Activated CD8-positive, alpha-beta memory T cell treated with anti-CD3 and anti-CD28 coated beads for 36 hours (primary cell): Measurements from ENCODE around the gene ENTPD3. TPM values are rescaled to one million over a fixed set of nuclear protein-coding genes. Genes with fewer than 3 reads are reported as not detected.

ENCODE experiments used
- CTCF ChIA-PET: fragments of 350-600 bp; sonication (Branson Sonifier 250); formaldehyde crosslinking; loops from one replicate; lab custom pipeline; 2021; ENCODE audit warnings: antibody characterized with exemption; lab: Charles Lee
- POLR2A ChIA-PET: fragments of 350-600 bp; sonication (Branson Sonifier 250); formaldehyde crosslinking; loops from one replicate; lab custom pipeline; 2021; ENCODE audit warnings: antibody characterized with exemption; lab: Charles Lee
- total RNA-seq, 2 experiments: library from RNA; stranded (reverse); gene quantifications; one replicate each; pipeline ENCODE4 v1.2.3, GENCODE V29; 2021

The ENTPD3 gene
- total RNA-seq, 2 experiments from 2014 or later, result not detected

DNA sequence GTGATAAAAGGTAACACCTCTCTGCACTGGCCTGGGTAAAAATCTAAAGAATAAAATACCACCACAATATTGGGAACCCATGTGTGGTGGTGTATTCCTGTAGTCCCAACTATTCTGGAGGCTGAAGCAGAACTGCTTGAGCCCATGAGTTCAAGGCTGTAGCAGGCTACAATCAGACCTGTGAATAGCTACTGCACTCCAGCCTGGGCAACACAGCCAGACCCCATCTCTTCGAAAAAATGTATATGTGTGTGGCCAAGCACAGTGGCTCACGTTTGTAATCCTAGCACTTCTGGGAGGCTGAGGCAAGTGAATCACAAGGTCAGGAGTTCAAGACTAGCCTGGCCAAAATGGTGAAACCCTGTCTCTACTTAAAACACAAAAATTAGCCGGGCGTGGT, 68.3 kb downstream of the ENTPD3 start:
- ChIA-PET POLR2A (no interaction called here), CTCF (no interaction called here)

DNA sequence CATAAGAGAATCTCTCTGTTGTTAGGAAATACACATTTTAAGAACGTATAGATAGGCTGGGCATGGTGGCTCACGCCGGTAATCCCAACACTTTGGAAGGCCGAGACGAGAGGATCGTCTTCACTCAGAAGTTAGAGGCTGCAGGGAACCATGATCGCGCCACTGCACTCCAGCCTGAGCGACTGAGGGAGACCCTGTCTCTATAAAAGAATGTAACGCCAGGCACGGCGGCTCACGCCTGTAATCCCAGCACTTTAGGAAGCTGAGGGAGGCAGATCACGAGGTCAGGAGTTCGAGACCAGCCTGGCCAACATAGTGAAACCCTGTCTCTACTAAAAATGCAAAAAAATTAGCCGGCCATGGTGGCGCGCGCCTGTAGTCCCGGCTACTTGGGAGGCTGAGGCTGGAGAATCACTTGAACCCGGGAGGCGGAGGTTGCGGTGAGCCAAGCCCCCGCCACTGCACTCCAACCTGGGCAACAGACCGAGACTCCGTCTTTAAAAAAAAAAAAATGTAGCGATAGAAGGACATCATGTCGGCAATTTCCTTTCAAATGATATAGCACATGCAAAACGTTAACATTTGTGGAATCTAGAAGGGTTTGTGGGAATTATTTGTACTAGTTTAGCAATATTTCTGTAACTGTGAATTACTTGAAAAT, 69.4 kb downstream of the ENTPD3 start:
- ChIA-PET POLR2A (interaction anchor here (0.6 to 1.5 kb wide), 5 partner anchors 20 to 751 kb away, joined by 3 to 7 read pairs (median 4); partner anchors contain the start of genes ZNF619 and ZNF621), CTCF (interaction anchor here (1.5 kb wide), 1 partner anchor 139 kb away, joined by 3 read pairs; no protein-coding TSS in a partner anchor)

GRCh38 chr3:40456940-40457823, 70.2 kb downstream of the ENTPD3 start, which contains the start of gene RPL14:
RPL14 (plus strand) TSS chr3:40457339; CDS start chr3:40457472, 133 bp downstream.
- ChIA-PET POLR2A (interaction anchor here (0.6 to 1.5 kb wide), 8 partner anchors 19 to 750 kb away, joined by 3 to 7 read pairs (median 4); partner anchors contain the start of genes ZNF619 and ZNF621), CTCF (interaction anchor here (0.9 to 1.5 kb wide), 2 partner anchors 129 to 140 kb away, joined by 3 to 4 read pairs; no protein-coding TSS in a partner anchor)

- ChIA-PET POLR2A (interaction anchor here (1.1 kb wide), 1 partner anchor 47 kb away, joined by 3 read pairs; no protein-coding TSS in a partner anchor), CTCF (interaction anchor here (1.0 to 1.4 kb wide), 2 partner anchors 24 to 142 kb away, joined by 3 to 4 read pairs; no protein-coding TSS in a partner anchor)
Observed at GRCh38 chr3:40458473-40458872, 71.5 kb downstream of the ENTPD3 start.

GRCh38 chr3:40460481-40460880, 73.5 kb downstream of the ENTPD3 start:
- ChIA-PET CTCF (interaction anchor here (0.9 kb wide), 1 partner anchor 132 kb away, joined by 4 read pairs; no protein-coding TSS in a partner anchor), POLR2A (interaction anchor here (0.6 kb wide), 1 partner anchor 63 kb away, joined by 5 read pairs; no protein-coding TSS in a partner anchor)

GRCh38 chr3:40461161-40461560, 74.2 kb downstream of the ENTPD3 start:
- ChIA-PET POLR2A (interaction anchor here (1.2 kb wide), 1 partner anchor 16 kb away, joined by 4 read pairs; the partner anchor contains the start of gene ZNF619), CTCF (interaction anchor here (1.0 kb wide), 1 partner anchor 9 kb away, joined by 3 read pairs; no protein-coding TSS in a partner anchor)

- ChIA-PET CTCF (interaction anchor here (0.6 to 1.6 kb wide), 2 partner anchors 14 to 43 kb away, joined by 3 to 5 read pairs; partner anchors contain the start of genes ZNF619 and ZNF620), POLR2A (interaction anchor here (1.3 to 1.5 kb wide), 3 partner anchors 15 to 43 kb away, joined by 4 to 7 read pairs (median 4); partner anchors contain the start of genes ZNF619 and ZNF620)
Observed at GRCh38 chr3:40462838-40463237, 75.9 kb downstream of the ENTPD3 start.

GRCh38 chr3:40463579-40463978, 76.6 kb downstream of the ENTPD3 start:
- ChIA-PET POLR2A (interaction anchor here (0.7 to 1.5 kb wide), 4 partner anchors 10 to 42 kb away, joined by 4 to 7 read pairs (median 4); partner anchors contain the start of genes ZNF619 and ZNF620), CTCF (interaction anchor here (1.6 kb wide), 1 partner anchor 42 kb away, joined by 3 read pairs; the partner anchor contains the start of gene ZNF620)

DNA sequence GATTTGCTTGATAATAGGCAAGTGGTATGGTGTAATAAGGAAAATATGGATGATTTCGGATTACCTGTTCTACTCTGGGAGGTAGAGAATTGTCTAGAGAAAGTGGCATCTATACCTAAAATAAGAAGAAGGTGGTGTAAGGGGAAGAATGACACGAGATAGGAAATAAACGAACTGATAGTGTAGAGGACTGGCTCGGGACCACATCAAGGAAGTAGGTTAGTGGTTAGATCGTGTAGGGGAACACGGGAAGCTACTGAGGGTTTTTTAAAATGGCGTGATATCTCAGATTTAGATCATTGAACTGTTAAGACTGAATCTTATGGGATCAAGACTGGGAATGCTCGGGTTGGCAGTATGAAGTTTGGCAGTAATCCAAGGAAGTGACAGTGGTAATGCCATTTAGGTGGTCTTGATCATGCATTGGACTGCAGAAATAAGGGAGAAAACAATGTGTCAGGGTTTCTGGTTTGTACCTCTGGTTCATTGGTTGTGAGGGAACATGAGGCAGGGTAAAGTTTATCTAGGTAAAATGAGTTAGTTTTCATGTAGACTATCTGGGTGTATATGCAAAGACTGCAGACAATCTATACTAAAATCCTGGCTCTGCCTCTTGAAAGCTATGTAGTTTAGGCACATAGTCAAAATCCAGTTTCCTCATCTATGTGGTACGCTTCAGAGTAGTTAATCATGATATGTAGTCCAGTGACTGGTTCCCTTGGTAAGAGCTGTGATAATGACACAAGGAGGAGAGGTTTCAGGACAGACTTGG, 77.5 kb downstream of the ENTPD3 start:
- POLR2A ChIA-PET, result interaction anchor here (1.4 kb wide), 1 partner anchor 13 kb away, joined by 7 read pairs; the partner anchor contains the start of gene ZNF619
- CTCF ChIA-PET, result interaction anchor here (1.6 kb wide), 1 partner anchor 41 kb away, joined by 3 read pairs; the partner anchor contains the start of gene ZNF620

- ChIA-PET POLR2A (no interaction called here), CTCF (no interaction called here)
Observed at GRCh38 chr3:40465111-40465407, 78.1 kb downstream of the ENTPD3 start.

DNA sequence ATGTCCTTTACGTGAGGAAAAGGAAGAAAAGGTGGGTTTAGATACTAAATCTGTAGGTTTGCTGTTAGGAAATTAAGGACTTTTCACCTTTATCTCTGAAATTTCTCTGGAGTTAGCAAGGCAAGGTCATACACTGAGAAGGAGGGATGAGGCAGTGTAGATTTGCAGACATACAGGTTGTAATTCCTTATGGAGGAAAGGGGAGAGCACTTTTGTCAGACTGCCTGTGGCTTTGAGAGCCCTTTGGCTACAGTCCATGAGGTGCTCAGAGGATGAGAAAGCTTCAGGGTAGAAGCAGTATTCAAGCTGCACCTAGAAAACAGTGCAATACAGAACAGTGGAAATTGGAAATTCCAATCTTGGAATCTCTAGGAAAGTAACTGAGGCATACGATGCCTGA, 78.5 kb downstream of the ENTPD3 start:
- ChIA-PET POLR2A (no interaction called here), CTCF (no interaction called here)

GRCh38 chr3:40468018-40468417, 81.0 kb downstream of the ENTPD3 start:
- CTCF ChIA-PET, result no interaction called here
- POLR2A ChIA-PET, result no interaction called here

- ChIA-PET POLR2A (no interaction called here), CTCF (interaction anchor here (1.1 kb wide), 1 partner anchor 9 kb away, joined by 3 read pairs; no protein-coding TSS in a partner anchor)
Observed at GRCh38 chr3:40470701-40471100, 83.7 kb downstream of the ENTPD3 start.

- ChIA-PET CTCF (interaction anchor here (0.6 to 0.7 kb wide), 2 partner anchors 14 to 17 kb away, joined by 3 to 5 read pairs; no protein-coding TSS in a partner anchor), POLR2A (interaction anchor here (0.5 to 2.3 kb wide), 7 partner anchors 13 to 1485 kb away, joined by 3 to 7 read pairs (median 3); partner anchors contain the start of genes RPL14, RPSA and ULK4)
Observed at GRCh38 chr3:40476478-40477470, 89.8 kb downstream of the ENTPD3 start, which contains the start of gene ZNF619. ZNF619 (plus strand) TSS chr3:40477122; CDS start chr3:40477980, 858 bp downstream.

DNA sequence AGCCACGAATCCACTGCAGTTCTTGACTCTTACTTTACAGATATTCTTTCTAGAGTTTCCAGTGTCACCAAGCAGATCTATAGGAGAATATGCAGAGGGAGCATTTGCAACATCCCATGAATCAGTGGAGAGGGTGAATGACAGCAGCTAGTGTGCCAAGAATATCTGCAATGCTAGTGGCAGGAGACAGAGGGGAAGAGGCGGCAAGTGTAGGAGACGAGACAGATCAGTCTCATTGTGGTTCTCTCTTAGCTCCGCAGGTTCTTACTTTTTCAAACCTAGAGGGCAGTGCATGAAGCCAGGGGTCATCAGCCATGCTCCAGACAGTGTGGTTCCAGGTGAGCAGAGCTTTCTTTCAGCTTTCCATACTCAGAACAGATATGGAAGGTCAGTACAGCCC, 90.7 kb downstream of the ENTPD3 start:
- ChIA-PET POLR2A (interaction anchor here (0.5 to 2.3 kb wide), 4 partner anchors 14 to 1484 kb away, joined by 3 to 7 read pairs (median 4); partner anchors contain the start of genes RPL14, RPSA and ULK4), CTCF (no interaction called here)
